Type B pancreatic cell (in vitro differentiated cells): ENCODE measurements around the gene HCST. TPM values are rescaled to one million over a fixed set of nuclear protein-coding genes. Genes with fewer than 3 reads are reported as not detected.

Experiments used
- DNase-seq: peaks from one replicate; pipeline ENCODE4 v3.0.0; 2021; ENCODE audit warnings: mixed read lengths; ENCODE audit not compliant: unreplicated experiment; ENCODE audit errors: extremely low spot score
- H3K27ac Mint-ChIP-seq: 2 replicates; pipeline ENCODE4 v1.8.0; 2021; ENCODE audit warnings: mild to moderate bottlenecking, mixed read lengths
- H3K27me3 Mint-ChIP-seq: 2 replicates; pipeline ENCODE4 v1.8.0; 2021; ENCODE audit warnings: mixed read lengths
- H3K36me3 Mint-ChIP-seq: 2 replicates; pipeline ENCODE4 v1.8.0; 2021; ENCODE audit warnings: mixed read lengths
- H3K4me1 Mint-ChIP-seq: one replicate; pipeline ENCODE4 v1.8.0; 2021; ENCODE audit warnings: mixed read lengths; ENCODE audit not compliant: unreplicated experiment
- H3K4me3 Mint-ChIP-seq: 2 replicates; pipeline ENCODE4 v1.8.0; 2021; ENCODE audit warnings: mild to moderate bottlenecking, mixed read lengths
- H3K9me3 Mint-ChIP-seq: 2 replicates; pipeline ENCODE4 v1.8.0; 2021; ENCODE audit warnings: mixed read lengths
- CTCF ChIP-seq: fragments of 200-600 bp; sonication (generic); conservative IDR thresholded peaks from 2 replicates; pipeline ENCODE4 v1.5.0; 2021; ENCODE audit warnings: antibody characterized with exemption, mild to moderate bottlenecking
- total RNA-seq: library from RNA; stranded (reverse); gene quantifications from 2 replicates; pipeline ENCODE4 v1.2.1, GENCODE V29; 2021; ENCODE audit warnings: low replicate concordance

The HCST gene
- total RNA-seq, 1 donor from 2014 or later, result 1.3 TPM

- no peaks in the 10 kb centered on the region for H3K9me3 Mint-ChIP-seq
- H3K4me1 Mint-ChIP-seq, result peaks cover 4% of the 10 kb centered on the region
- no peak for DNase-seq
- peak overlapping the region; percentile 13 for H3K27ac Mint-ChIP-seq
- H3K4me3 Mint-ChIP-seq, result no peak overlapping the region
- peaks cover 19% of the 10 kb centered on the region for H3K36me3 Mint-ChIP-seq
- no peak for TF ChIP-seq CTCF
- H3K27me3 Mint-ChIP-seq, result no peaks in the 10 kb centered on the region
Measured at GRCh38 chr19:35945121-35945790, 42.9 kb downstream of the HCST start.

DNA sequence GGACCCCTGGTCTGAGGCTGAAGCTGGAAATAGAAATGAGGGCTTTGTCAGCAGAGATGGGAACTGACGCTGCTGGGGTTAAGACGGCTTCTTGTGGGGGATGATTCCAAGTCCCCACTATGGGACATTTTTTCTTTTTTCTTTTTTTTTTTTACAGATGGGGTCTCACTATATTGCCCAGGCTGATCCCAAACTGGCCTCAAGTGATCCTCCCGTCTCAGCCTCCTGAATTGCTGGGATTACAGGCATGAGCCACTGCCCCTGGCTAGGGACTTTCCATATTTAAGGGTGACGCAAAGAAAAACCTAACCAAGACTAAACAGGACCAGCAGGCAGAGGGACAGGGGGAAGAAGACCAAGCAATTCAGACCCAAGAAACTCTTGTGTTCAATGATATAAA lies 43.9 kb downstream of the HCST start:
- H3K4me1 Mint-ChIP-seq, result peaks cover 4% of the 10 kb centered on the region
- H3K36me3 Mint-ChIP-seq, result peaks cover 13% of the 10 kb centered on the region
- H3K27ac Mint-ChIP-seq, result peak overlapping the region; percentile 13
- H3K4me3 Mint-ChIP-seq, result no peak overlapping the region
- TF ChIP-seq CTCF, result no peak
- no peak for DNase-seq
- H3K9me3 Mint-ChIP-seq, result no peaks in the 10 kb centered on the region
- H3K27me3 Mint-ChIP-seq, result no peaks in the 10 kb centered on the region

DNA sequence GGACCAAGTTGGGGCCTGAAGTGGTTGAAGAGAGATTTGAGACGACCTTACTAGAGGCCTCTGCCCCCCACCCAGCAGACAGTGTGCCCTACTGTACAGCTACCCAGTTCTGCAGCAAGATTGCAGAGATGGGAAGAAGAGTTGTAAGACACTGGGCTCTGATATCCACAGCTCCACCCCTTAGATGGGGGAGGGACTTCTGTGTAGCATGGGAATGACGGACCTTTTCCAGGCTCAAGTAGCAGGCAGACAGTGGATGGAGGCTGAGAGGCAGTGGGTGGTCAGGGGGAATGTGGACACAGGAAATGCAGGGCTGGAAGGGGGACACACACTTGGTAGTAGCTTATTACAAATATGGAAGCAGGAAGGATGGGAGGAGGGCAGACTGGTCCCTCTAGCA lies 46.8 kb downstream of the HCST start:
- no peak for TF ChIP-seq CTCF

More for the DNA sequence above, 46.8 kb downstream of the HCST start:
- Mint-ChIP-seq H3K4me1 (peaks cover 4% of the 10 kb centered on the region), H3K27ac (no peak overlapping the region), H3K9me3 (no peaks in the 10 kb centered on the region), H3K36me3 (peaks cover 1% of the 10 kb centered on the region), H3K4me3 (no peak overlapping the region), H3K27me3 (no peaks in the 10 kb centered on the region)
- DNase-seq, result no peak

Other genes starting within 250 kb of the HCST start
- 4.4 and 5.1 TPM in 2 replicates for gene UPK1A, start 236.0 kb upstream of the HCST start, total RNA-seq
- gene ZBTB32, start 198.0 kb upstream of the HCST start, total RNA-seq, result not detected in 2 replicates
- gene KMT2B, start 184.5 kb upstream of the HCST start, total RNA-seq, result 52.3 and 55.4 TPM in 2 replicates
- 1.5 and 3.8 TPM in 2 replicates for gene IGFLR1, start 160.1 kb upstream of the HCST start, total RNA-seq
- gene U2AF1L4, start 157.1 kb upstream of the HCST start, total RNA-seq, result 22.2 and 25.4 TPM in 2 replicates
- gene PSENEN, start 156.9 kb upstream of the HCST start, total RNA-seq, result 74.2 and 85.4 TPM in 2 replicates
- 15.5 and 17.9 TPM in 2 replicates for gene LIN37, start 154.0 kb upstream of the HCST start, total RNA-seq
- gene HSPB6, start 145.5 kb upstream of the HCST start, total RNA-seq, result 0.43 and 0.60 TPM in 2 replicates
- 34.6 and 48.0 TPM in 2 replicates for gene PROSER3, start 144.4 kb upstream of the HCST start, total RNA-seq
- 16.3 and 71.8 TPM in 2 replicates for gene ARHGAP33, start 127.0 kb upstream of the HCST start, total RNA-seq
- gene PRODH2, start 89.7 kb upstream of the HCST start, total RNA-seq, result 11.5 and 20.6 TPM in 2 replicates
- gene NPHS1, start 50.0 kb upstream of the HCST start, total RNA-seq, result 1.9 TPM in 2 replicates
- gene KIRREL2, start 45.6 kb upstream of the HCST start, total RNA-seq, result 3.3 and 3.5 TPM in 2 replicates
- gene APLP1, start 34.0 kb upstream of the HCST start, total RNA-seq, result 43.3 and 120 TPM in 2 replicates
- gene NFKBID, start 2.0 kb upstream of the HCST start, total RNA-seq, result 9.1 and 11.6 TPM in 2 replicates
- gene TYROBP, start 5.8 kb downstream of the HCST start, total RNA-seq, result not detected in 2 replicates
- 17.3 and 22.6 TPM in 2 replicates for gene LRFN3, start 33.8 kb downstream of the HCST start, total RNA-seq
- gene SDHAF1, start 92.7 kb downstream of the HCST start, total RNA-seq, result 16.1 and 17.3 TPM in 2 replicates
- gene SYNE4, start 106.3 kb downstream of the HCST start, total RNA-seq, result 8.7 and 14.5 TPM in 2 replicates
- 17.8 and 24.8 TPM in 2 replicates for gene ALKBH6, start 111.7 kb downstream of the HCST start, total RNA-seq
- gene CLIP3, start 130.3 kb downstream of the HCST start, total RNA-seq, result 5.6 and 51.1 TPM in 2 replicates
- 4.9 and 6.4 TPM in 2 replicates for gene THAP8, start 151.8 kb downstream of the HCST start, total RNA-seq
- gene WDR62, start 152.4 kb downstream of the HCST start, total RNA-seq, result 3.3 and 12.5 TPM in 2 replicates
- not detected in 2 replicates for gene OVOL3, start 208.6 kb downstream of the HCST start, total RNA-seq
- 74.7 and 81.7 TPM in 2 replicates for gene POLR2I, start 212.3 kb downstream of the HCST start, total RNA-seq
- 106 and 148 TPM in 2 replicates for gene TBCB, start 212.9 kb downstream of the HCST start, total RNA-seq
- gene CAPNS1, start 237.5 kb downstream of the HCST start, total RNA-seq, result 426 and 510 TPM in 2 replicates
- gene COX7A1, start 249.9 kb downstream of the HCST start, total RNA-seq, result not detected in 2 replicates